DMS53 treated with DMSO at 0.1 percent for 48 hours (cell line): ENCODE data around the gene PLXNA4.

Experiments
- DNase-seq: peaks from one replicate; lab custom pipeline; 2025; ENCODE audit not compliant: unreplicated experiment; lab: John Stamatoyannopoulos, UW

The PLXNA4 gene

GRCh38 chr7:132564090-132564489 lies 12.2 kb downstream of the PLXNA4 start:
- DNase-seq, result no peak

DNA sequence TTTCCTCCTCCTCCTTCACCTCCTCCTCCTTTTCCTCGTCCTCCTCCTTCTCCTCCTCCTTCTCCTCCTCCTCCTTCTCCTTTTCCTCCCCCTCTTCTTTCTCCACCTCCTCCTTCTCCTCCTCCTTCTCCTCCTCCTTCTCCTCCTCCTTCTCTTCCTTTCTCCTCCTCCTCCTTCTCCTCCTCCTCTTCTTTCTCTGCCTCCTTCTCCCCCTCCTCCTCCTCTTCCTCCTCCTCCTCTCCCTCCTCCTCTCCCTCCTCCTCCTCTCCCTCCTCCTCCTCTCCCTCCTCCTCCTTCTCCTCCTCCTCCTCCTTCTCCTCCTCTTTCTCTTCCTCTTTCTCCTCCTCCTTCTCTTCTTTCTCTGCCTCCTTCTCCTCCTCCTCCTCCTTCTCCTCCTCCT lies 13.6 kb downstream of the PLXNA4 start:
- DNase-seq, result no peak

DNA sequence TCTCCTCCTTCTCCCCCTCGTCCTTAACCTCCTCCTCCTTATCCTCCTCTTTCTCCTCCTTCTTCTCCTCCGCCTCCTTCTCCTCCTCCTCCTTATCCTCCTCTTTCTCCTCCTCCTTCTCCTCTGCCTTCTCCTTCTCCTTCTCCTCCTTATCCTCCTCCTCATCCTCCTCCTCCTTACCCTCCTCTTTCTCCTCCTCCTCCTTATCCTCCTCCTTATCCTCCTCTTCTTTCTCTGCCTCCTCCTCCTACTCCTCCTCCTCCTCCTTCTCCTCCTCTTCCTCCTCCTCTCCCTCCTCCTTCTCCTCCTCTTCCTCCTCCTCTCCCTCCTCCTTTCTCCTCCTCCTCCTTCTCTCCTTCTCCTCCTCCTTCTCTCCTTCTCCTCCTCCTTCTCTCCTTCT lies 14.5 kb downstream of the PLXNA4 start:
- no peak for DNase-seq

GRCh38 chr7:132560825-132561529 lies 15.3 kb downstream of the PLXNA4 start:
- DNase-seq, result no peak

DNA sequence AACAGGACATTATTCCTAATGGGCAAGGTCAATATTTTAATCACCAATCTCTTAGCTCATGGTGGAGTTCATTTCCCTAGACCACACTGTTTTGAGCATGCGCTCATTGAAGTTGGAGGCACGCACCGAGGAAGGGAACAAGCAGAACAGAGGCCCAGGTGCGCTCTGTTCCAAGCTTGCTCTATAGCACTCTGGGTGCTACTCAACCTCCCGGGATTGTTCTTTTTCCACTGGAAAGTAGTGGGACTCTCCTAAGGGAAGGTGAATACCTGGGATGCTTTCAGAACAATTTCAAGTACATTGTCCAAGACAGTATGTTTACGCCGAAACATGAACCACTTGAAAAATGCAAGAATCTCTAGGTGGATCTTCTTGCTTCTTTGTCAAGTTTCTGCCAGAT lies 16.2 kb downstream of the PLXNA4 start:
- no peak for DNase-seq

DNA sequence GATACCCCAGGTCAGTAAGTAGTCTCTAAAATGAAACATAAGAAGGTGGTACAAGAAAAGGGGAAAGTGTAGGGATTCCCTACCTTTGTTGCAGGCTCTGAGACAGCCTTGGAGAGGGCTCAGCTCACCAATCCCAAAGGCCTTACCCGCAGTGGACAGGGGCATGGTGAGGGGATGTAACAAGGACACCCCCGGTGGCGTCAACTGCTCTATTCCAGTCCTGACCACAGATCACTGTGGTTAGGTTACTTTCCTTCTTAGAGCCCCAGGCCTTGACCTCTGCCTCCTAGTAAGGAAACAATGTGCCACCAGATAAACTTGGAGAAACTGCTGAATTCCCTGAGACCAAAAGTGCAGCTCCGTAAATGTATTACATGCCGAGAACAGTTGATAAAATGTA lies 17.5 kb downstream of the PLXNA4 start:
- no peak for DNase-seq

DNA sequence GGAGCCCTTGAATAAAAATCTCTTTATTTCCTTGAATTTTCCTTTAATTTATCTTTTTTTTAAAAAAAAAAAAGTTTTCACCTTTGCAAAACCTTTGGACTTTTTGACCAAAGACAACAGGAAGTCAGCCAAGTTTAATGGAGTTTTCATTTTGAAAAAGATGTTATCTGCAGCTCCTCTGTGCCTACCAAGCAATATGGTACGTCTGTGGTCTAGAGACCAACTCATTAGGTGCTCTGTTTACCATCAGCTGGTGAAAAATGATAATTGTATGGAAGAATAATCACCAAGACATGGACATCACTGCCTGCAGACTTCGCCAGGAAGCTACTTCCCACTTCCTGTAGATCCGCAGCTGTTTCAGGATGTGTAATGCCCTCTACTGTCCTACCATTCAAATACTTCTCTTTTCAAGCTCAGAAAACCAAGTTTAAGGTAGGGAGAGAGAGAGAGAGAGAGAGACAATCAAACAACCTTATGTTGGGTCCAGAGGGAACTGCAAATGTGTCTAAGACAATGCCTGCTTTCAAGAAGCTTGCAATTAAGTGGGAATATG lies 18.7 kb downstream of the PLXNA4 start:
- DNase-seq, result no peak

DNA sequence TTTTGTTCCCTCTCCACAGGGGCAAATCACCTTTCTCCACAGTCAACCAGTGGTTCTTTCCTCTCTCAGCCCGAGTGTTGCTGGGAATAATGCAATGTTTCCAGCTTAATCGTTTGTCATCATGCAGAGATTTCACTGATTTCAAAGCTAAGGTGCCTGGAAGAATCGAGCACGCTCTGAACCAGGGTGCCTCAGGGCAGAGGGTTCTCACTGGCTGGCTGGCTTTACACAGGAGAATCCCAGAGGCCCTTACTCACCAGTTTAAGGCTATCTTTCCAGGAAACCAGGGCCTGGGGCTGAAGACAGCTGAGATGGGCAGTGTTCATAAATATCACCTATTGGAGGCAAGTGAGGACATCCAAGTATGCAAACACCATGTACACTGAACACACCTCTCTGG lies 21.8 kb downstream of the PLXNA4 start:
- DNase-seq, result no peak

GRCh38 chr7:132553031-132553430 lies 23.2 kb downstream of the PLXNA4 start:
- DNase-seq, result no peak

DNA sequence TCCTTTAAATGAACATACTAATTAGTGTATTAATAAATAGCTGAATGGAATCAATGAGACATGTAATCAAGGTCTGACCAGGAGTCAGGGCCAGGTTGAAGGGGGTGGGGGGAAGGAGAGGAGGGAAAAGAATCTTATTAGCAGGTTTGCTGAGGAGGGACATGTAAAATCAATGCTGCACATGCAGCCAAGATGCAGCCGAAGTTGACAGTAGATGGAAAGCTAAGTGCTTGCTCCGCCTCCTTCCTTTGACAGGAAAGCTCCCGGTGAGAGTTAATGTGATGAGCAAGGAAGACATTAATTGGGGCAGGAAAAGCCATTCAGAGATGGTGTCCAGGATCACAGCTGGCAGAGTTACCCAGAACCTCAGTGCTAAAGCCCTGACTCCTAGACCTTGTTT lies 24.4 kb downstream of the PLXNA4 start:
- no peak for DNase-seq

DNA sequence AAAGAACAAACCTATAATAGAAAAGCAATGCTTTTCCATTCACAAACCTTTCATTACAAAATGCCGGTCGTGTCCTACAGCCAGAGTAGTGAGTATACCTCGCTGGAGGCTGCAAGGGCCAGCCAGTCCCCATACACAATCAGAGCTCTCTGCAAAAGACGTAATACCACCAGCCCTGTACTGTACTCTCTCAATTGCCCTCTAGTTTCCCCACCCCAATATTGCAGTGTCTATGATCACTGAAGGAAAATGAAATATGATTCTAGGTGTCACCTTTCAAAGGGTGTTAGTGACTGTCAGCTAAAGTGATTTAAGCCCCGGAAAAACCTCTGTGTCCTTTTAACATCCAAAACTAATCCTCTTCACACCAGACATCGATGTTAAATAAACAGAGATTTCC lies 24.8 kb downstream of the PLXNA4 start:
- DNase-seq, result no peak

DNA sequence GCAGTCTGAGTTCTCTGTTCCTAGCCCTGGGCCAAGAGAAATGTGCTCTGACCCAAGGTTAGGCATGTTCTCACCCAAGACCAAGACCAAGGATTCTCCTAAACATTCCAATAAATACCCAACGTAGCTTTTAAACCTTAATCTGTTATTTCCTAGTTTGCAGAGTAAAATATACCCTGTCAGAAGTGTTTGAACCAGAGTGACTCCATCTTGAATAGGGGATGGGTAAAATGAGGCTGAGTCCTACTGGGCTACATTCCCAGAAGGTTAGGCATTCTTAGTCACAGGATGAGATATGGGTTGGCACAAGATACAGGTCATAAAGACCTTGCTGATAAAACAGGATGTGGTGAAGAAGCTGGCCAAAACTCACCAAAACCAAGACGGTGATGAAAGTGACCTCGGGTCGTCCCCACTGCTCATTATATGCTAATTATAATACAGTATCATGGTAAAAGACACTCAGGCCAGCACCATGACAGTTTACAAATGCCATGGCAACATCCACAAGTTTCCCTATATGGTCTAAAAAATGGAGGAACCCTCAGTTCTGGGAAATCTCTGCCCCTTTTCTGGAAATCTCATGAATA lies 27.7 kb downstream of the PLXNA4 start:
- DNase-seq, result no peak

DNA sequence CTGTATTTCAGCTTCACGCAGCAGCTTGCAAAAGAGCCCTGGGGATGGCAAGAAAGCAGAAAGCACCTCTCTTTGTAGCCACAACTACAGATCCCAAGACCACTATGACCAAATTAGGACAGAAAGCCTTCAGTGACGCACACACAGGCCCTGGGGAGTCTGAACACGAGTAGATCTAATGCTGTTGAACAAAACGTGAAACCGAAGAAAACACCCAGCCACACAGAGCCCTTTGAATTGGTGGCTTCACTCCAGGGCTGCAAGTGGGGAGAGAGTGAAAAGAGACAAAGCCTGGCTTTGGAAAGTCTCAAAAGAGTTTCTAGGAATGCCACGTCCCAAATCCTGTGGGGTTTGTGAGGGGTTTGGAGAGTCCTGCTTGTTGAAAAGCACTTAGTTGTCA lies 28.4 kb downstream of the PLXNA4 start:
- no peak for DNase-seq

GRCh38 chr7:132546366-132547127 lies 29.7 kb downstream of the PLXNA4 start:
- DNase-seq, result no peak

GRCh38 chr7:132545756-132546155 lies 30.5 kb downstream of the PLXNA4 start:
- DNase-seq, result no peak

DNA sequence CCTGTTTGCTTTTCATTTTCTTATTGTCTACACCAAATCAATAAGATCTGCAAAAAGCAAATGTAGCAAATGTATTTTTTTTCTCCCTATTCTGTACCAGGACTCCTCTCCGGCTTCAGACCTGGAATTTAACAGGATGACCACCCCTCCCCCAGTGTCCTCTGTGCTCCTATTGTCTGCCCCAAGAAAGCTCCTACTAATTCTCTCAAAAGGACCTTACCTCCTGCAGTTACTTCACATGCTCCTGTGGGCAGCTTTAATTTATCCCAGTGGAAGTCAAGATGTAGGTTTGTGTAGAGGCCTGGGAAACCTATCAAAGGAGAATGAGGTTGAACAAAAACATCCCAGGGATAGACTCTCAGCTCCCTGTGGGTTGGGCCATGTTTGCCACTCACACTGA lies 31.3 kb downstream of the PLXNA4 start:
- DNase-seq, result no peak

GRCh38 chr7:132544025-132544424 lies 32.2 kb downstream of the PLXNA4 start:
- DNase-seq, result no peak

GRCh38 chr7:132542895-132543294 lies 33.4 kb downstream of the PLXNA4 start:
- DNase-seq, result no peak

- DNase-seq, result no peak
Measured at GRCh38 chr7:132541656-132542055, 34.6 kb downstream of the PLXNA4 start.

DNA sequence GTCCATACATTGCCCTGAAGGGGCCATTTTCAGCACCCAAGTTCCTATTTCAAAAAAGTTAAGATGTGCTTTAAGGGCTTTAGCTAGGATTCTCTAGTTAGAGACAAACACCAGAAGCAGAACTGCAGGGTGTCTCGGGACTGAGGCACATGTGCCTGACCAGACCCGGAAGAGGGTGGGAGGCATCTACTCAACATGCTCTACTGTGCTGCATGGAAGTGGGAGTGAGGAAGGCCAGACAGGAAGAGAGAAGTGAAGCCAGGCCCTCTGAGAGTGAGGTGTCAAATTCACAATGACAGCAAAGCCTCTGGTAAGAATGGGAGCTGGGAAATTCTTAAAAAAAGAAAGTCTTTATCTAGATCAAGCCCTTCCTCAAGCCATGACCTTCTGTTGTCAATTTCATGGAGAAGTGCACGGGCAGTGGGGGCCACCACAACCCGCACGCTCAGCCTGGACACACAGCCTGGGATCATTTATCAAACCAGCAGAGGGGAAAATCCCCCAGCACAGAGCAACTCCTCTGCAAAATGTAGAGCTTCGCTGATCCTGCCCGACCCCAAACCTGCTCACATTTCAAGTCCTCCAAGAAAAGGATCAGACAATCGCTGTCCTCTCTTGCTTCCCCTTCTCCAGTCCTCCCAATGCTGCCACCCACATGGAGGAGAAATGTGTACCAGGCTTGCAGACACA lies 38.7 kb downstream of the PLXNA4 start:
- no peak for DNase-seq

- DNase-seq, result no peak
Measured at GRCh38 chr7:132536654-132537395, 39.4 kb downstream of the PLXNA4 start.
